Measurements from ENCODE around the gene ACER3.
"Not testable (repeated sequence)": the region's sequence is repeated elsewhere in the genome, so short reads cannot be mapped to it uniquely, and the experiment has no call there.

Gene ACER3

GRCh38 chr11:77002776-77003175, 142.1 kb downstream of the ACER3 start:
- ATAC-seq (replicated peaks; ENCODE audit: extremely low read depth, poor library complexity, severe bottlenecking) (no peak), DNase-seq (ENCODE audit: low spot score in 2 of 2) (no peak)

GRCh38 chr11:77003963-77004362, 143.2 kb downstream of the ACER3 start:
- Mint-ChIP-seq H3K27me3 (no peaks in the 10 kb centered on the region), H3K27ac (ENCODE audit: low read depth) (no peak overlapping the region), H3K4me1 (no peaks in the 10 kb centered on the region), H3K9me3 (no peaks in the 10 kb centered on the region), H3K36me3 (ENCODE audit: insufficient read depth) (peaks cover 3% of the 10 kb centered on the region), H3K4me3 (no peak overlapping the region)
- DNase-seq (ENCODE audit: low spot score in 2 of 2) (no peak), ATAC-seq (replicated peaks; ENCODE audit: extremely low read depth, poor library complexity, severe bottlenecking) (no peak)

More at GRCh38 chr11:77002776-77003175, 142.1 kb downstream of the ACER3 start:
- no peak overlapping the region for H3K27ac Mint-ChIP-seq (ENCODE audit: low read depth)
- H3K27me3 Mint-ChIP-seq: no peaks in the 10 kb centered on the region
- H3K4me3 Mint-ChIP-seq: no peak overlapping the region
- no peaks in the 10 kb centered on the region for H3K9me3 Mint-ChIP-seq
- peaks cover 3% of the 10 kb centered on the region for H3K36me3 Mint-ChIP-seq (ENCODE audit: insufficient read depth)
- no peaks in the 10 kb centered on the region for H3K4me1 Mint-ChIP-seq

- no peaks in the 10 kb centered on the region for H3K36me3 Mint-ChIP-seq (ENCODE audit: insufficient read depth)
- no peaks in the 10 kb centered on the region for H3K27me3 Mint-ChIP-seq
- DNase-seq (ENCODE audit: low spot score in 2 of 2) (no peak), ATAC-seq (replicated peaks; ENCODE audit: extremely low read depth, poor library complexity, severe bottlenecking) (no peak)
- no peak overlapping the region for H3K4me3 Mint-ChIP-seq
- no peaks in the 10 kb centered on the region for H3K9me3 Mint-ChIP-seq
- no peaks in the 10 kb centered on the region for H3K4me1 Mint-ChIP-seq
- no peak overlapping the region for H3K27ac Mint-ChIP-seq (ENCODE audit: low read depth)
Observed at GRCh38 chr11:77009533-77010160, 148.9 kb downstream of the ACER3 start.

- no peaks in the 10 kb centered on the region for H3K9me3 Mint-ChIP-seq
- no peak overlapping the region for H3K27ac Mint-ChIP-seq (ENCODE audit: low read depth)
Observed at GRCh38 chr11:77014669-77015068, 154.0 kb downstream of the ACER3 start.

GRCh38 chr11:77018396-77018924, 157.7 kb downstream of the ACER3 start:
- not testable (repeated sequence) for ATAC-seq (replicated peaks; ENCODE audit: extremely low read depth, poor library complexity, severe bottlenecking); H3K27me3 Mint-ChIP-seq; H3K27ac Mint-ChIP-seq (ENCODE audit: low read depth); H3K36me3 Mint-ChIP-seq (ENCODE audit: insufficient read depth); H3K9me3 Mint-ChIP-seq; H3K4me3 Mint-ChIP-seq; H3K4me1 Mint-ChIP-seq; DNase-seq (ENCODE audit: low spot score in 2 of 2)

More at GRCh38 chr11:77014669-77015068, 154.0 kb downstream of the ACER3 start:
- no peaks in the 10 kb centered on the region for H3K36me3 Mint-ChIP-seq (ENCODE audit: insufficient read depth)
- no peaks in the 10 kb centered on the region for H3K4me1 Mint-ChIP-seq
- H3K27me3 Mint-ChIP-seq: no peaks in the 10 kb centered on the region
- H3K4me3 Mint-ChIP-seq: no peak overlapping the region
- DNase-seq (ENCODE audit: low spot score in 2 of 2) (no peak), ATAC-seq (replicated peaks; ENCODE audit: extremely low read depth, poor library complexity, severe bottlenecking) (no peak)

- no peak for ATAC-seq (replicated peaks; ENCODE audit: extremely low read depth, poor library complexity, severe bottlenecking)
- no peak for DNase-seq (ENCODE audit: low spot score in 2 of 2)
Observed at GRCh38 chr11:77019976-77020595, 159.4 kb downstream of the ACER3 start.

GRCh38 chr11:77020734-77021133, 160.0 kb downstream of the ACER3 start:
- Mint-ChIP-seq H3K36me3 (ENCODE audit: insufficient read depth) (no peaks in the 10 kb centered on the region), H3K27me3 (no peaks in the 10 kb centered on the region)

More at GRCh38 chr11:77019976-77020595, 159.4 kb downstream of the ACER3 start:
- H3K36me3 Mint-ChIP-seq (ENCODE audit: insufficient read depth): no peaks in the 10 kb centered on the region
- no peak overlapping the region for H3K4me3 Mint-ChIP-seq
- H3K9me3 Mint-ChIP-seq: no peaks in the 10 kb centered on the region
- H3K27ac Mint-ChIP-seq (ENCODE audit: low read depth): no peak overlapping the region
- H3K4me1 Mint-ChIP-seq: no peaks in the 10 kb centered on the region
- H3K27me3 Mint-ChIP-seq: no peaks in the 10 kb centered on the region

GRCh38 chr11:77024745-77025144, 164.0 kb downstream of the ACER3 start:
- peaks cover 2% of the 10 kb centered on the region for H3K36me3 Mint-ChIP-seq (ENCODE audit: insufficient read depth)
- DNase-seq (ENCODE audit: low spot score in 2 of 2) (no peak), ATAC-seq (replicated peaks; ENCODE audit: extremely low read depth, poor library complexity, severe bottlenecking) (no peak)
- peaks cover 19% of the 10 kb centered on the region for H3K27me3 Mint-ChIP-seq
- no peak overlapping the region for H3K4me3 Mint-ChIP-seq
- no peak overlapping the region for H3K27ac Mint-ChIP-seq (ENCODE audit: low read depth)
- H3K4me1 Mint-ChIP-seq: no peaks in the 10 kb centered on the region
- H3K9me3 Mint-ChIP-seq: no peaks in the 10 kb centered on the region

More at GRCh38 chr11:77020734-77021133, 160.0 kb downstream of the ACER3 start:
- Mint-ChIP-seq H3K9me3 (no peaks in the 10 kb centered on the region), H3K4me1 (no peaks in the 10 kb centered on the region), H3K27ac (ENCODE audit: low read depth) (no peak overlapping the region), H3K4me3 (no peak overlapping the region)
- no peak for DNase-seq (ENCODE audit: low spot score in 2 of 2)
- no peak for ATAC-seq (replicated peaks; ENCODE audit: extremely low read depth, poor library complexity, severe bottlenecking)

GRCh38 chr11:77026221-77026620, 165.5 kb downstream of the ACER3 start:
- H3K4me3 Mint-ChIP-seq: no peak overlapping the region
- H3K9me3 Mint-ChIP-seq: no peaks in the 10 kb centered on the region
- H3K36me3 Mint-ChIP-seq (ENCODE audit: insufficient read depth): peaks cover 2% of the 10 kb centered on the region
- H3K4me1 Mint-ChIP-seq: no peaks in the 10 kb centered on the region
- peaks cover 34% of the 10 kb centered on the region for H3K27me3 Mint-ChIP-seq
- H3K27ac Mint-ChIP-seq (ENCODE audit: low read depth): no peak overlapping the region
- no peak for DNase-seq (ENCODE audit: low spot score in 2 of 2)
- no peak for ATAC-seq (replicated peaks; ENCODE audit: extremely low read depth, poor library complexity, severe bottlenecking)

GRCh38 chr11:77026743-77027142, 166.0 kb downstream of the ACER3 start:
- Mint-ChIP-seq H3K27ac (ENCODE audit: low read depth) (no peak overlapping the region), H3K4me1 (no peaks in the 10 kb centered on the region), H3K4me3 (no peak overlapping the region), H3K27me3 (peaks cover 39% of the 10 kb centered on the region), H3K9me3 (no peaks in the 10 kb centered on the region), H3K36me3 (ENCODE audit: insufficient read depth) (peaks cover 2% of the 10 kb centered on the region)
- DNase-seq (ENCODE audit: low spot score in 2 of 2) (no peak), ATAC-seq (replicated peaks; ENCODE audit: extremely low read depth, poor library complexity, severe bottlenecking) (no peak)

- no peak overlapping the region for H3K27ac Mint-ChIP-seq (ENCODE audit: low read depth)
- peaks cover 40% of the 10 kb centered on the region for H3K27me3 Mint-ChIP-seq
- no peak for ATAC-seq (replicated peaks; ENCODE audit: extremely low read depth, poor library complexity, severe bottlenecking)
- no peak for DNase-seq (ENCODE audit: low spot score in 2 of 2)
- no peaks in the 10 kb centered on the region for H3K4me1 Mint-ChIP-seq
- H3K9me3 Mint-ChIP-seq: no peaks in the 10 kb centered on the region
- peaks cover 2% of the 10 kb centered on the region for H3K36me3 Mint-ChIP-seq (ENCODE audit: insufficient read depth)
- H3K4me3 Mint-ChIP-seq: no peak overlapping the region
Observed at GRCh38 chr11:77027275-77027674, 166.6 kb downstream of the ACER3 start.

GRCh38 chr11:77029829-77030228, 169.1 kb downstream of the ACER3 start:
- DNase-seq (ENCODE audit: low spot score in 2 of 2) (no peak), ATAC-seq (replicated peaks; ENCODE audit: extremely low read depth, poor library complexity, severe bottlenecking) (no peak)
- no peak overlapping the region for H3K27ac Mint-ChIP-seq (ENCODE audit: low read depth)
- H3K27me3 Mint-ChIP-seq: peaks cover 40% of the 10 kb centered on the region
- H3K4me1 Mint-ChIP-seq: no peaks in the 10 kb centered on the region
- peaks cover 2% of the 10 kb centered on the region for H3K36me3 Mint-ChIP-seq (ENCODE audit: insufficient read depth)
- H3K9me3 Mint-ChIP-seq: no peaks in the 10 kb centered on the region
- H3K4me3 Mint-ChIP-seq: no peak overlapping the region

- peaks cover 40% of the 10 kb centered on the region for H3K27me3 Mint-ChIP-seq
Observed at GRCh38 chr11:77030834-77031414, 170.2 kb downstream of the ACER3 start.

More at GRCh38 chr11:77030834-77031414, 170.2 kb downstream of the ACER3 start:
- H3K36me3 Mint-ChIP-seq (ENCODE audit: insufficient read depth): peaks cover 2% of the 10 kb centered on the region
- H3K4me3 Mint-ChIP-seq: no peak overlapping the region
- H3K9me3 Mint-ChIP-seq: no peaks in the 10 kb centered on the region
- DNase-seq (ENCODE audit: low spot score in 2 of 2) (no peak), ATAC-seq (replicated peaks; ENCODE audit: extremely low read depth, poor library complexity, severe bottlenecking) (no peak)
- no peak overlapping the region for H3K27ac Mint-ChIP-seq (ENCODE audit: low read depth)
- H3K4me1 Mint-ChIP-seq: no peaks in the 10 kb centered on the region

Data from central memory CD8-positive, alpha-beta T cell (primary cell).